GM06990 (cell line): ENCODE data around the gene ATP2C2.

ENCODE experiments used
- DNase-seq: peaks from one replicate; pipeline ENCODE4 v3.0.0-alpha.2; 2011; ENCODE audit not compliant: insufficient read length; ENCODE audit errors: extremely low read depth
- H3K27me3 ChIP-seq: replicated peaks from 2 replicates; pipeline ENCODE4 v1.6.0; 2011; ENCODE audit warnings: low read length; ENCODE audit not compliant: control insufficient read depth, insufficient read depth
- H3K36me3 ChIP-seq: 2 replicates; pipeline ENCODE4 v1.5.1; 2011; ENCODE audit warnings: low read length; ENCODE audit not compliant: control insufficient read depth, insufficient read depth
- H3K4me3 ChIP-seq: replicated peaks from 2 replicates; pipeline ENCODE4 v1.5.1; 2011; ENCODE audit warnings: low read depth, mild to moderate bottlenecking, control low read depth, low read length
- CTCF ChIP-seq: IDR thresholded peaks from 2 replicates; pipeline ENCODE4 v1.5.1; 2011; ENCODE audit warnings: low read length, control low read depth, mild to moderate bottlenecking, inconsistent platforms; ENCODE audit not compliant: insufficient read depth, poor library complexity, severe bottlenecking

The ATP2C2 gene

GRCh38 chr16:84482951-84483881, 114.9 kb downstream of the ATP2C2 start:
- no peaks in the 10 kb centered on the region for H3K27me3 ChIP-seq
- H3K4me3 ChIP-seq: no peak overlapping the region
- peaks cover 4% of the 10 kb centered on the region for H3K36me3 ChIP-seq
- DNase-seq: no peak
- TF ChIP-seq CTCF: no peak

GRCh38 chr16:84483882-84484565, 115.7 kb downstream of the ATP2C2 start:
- H3K36me3 ChIP-seq: peaks cover 4% of the 10 kb centered on the region
- DNase-seq: no peak
- no peaks in the 10 kb centered on the region for H3K27me3 ChIP-seq
- no peak for TF ChIP-seq CTCF
- no peak overlapping the region for H3K4me3 ChIP-seq

- no peak overlapping the region for H3K4me3 ChIP-seq
- no peak for DNase-seq
- no peaks in the 10 kb centered on the region for H3K27me3 ChIP-seq
- TF ChIP-seq CTCF: peak; percentile 47
- H3K36me3 ChIP-seq: peaks cover 6% of the 10 kb centered on the region
Measured at GRCh38 chr16:84484579-84485254, 116.4 kb downstream of the ATP2C2 start.

GRCh38 chr16:84485255-84486010, 117.1 kb downstream of the ATP2C2 start:
- Histone ChIP-seq H3K36me3 (peaks cover 6% of the 10 kb centered on the region), H3K4me3 (no peak overlapping the region), H3K27me3 (no peaks in the 10 kb centered on the region)
- DNase-seq: no peak
- TF ChIP-seq CTCF: no peak

GRCh38 chr16:84486126-84486525, 117.8 kb downstream of the ATP2C2 start:
- TF ChIP-seq CTCF: no peak

More at GRCh38 chr16:84486126-84486525, 117.8 kb downstream of the ATP2C2 start:
- H3K36me3 ChIP-seq: peaks cover 5% of the 10 kb centered on the region
- H3K27me3 ChIP-seq: no peaks in the 10 kb centered on the region
- H3K4me3 ChIP-seq: no peak overlapping the region
- no peak for DNase-seq
